DMS79 (cell line): ENCODE measurements around the gene FGG.
"Not testable (repeated sequence)": the region's sequence is repeated elsewhere in the genome, so short reads cannot be mapped to it uniquely, and the experiment has no call there.

Experiments
- DNase-seq: peaks from one replicate; lab custom pipeline; 2025; lab: John Stamatoyannopoulos, UW

FGG gene

DNA sequence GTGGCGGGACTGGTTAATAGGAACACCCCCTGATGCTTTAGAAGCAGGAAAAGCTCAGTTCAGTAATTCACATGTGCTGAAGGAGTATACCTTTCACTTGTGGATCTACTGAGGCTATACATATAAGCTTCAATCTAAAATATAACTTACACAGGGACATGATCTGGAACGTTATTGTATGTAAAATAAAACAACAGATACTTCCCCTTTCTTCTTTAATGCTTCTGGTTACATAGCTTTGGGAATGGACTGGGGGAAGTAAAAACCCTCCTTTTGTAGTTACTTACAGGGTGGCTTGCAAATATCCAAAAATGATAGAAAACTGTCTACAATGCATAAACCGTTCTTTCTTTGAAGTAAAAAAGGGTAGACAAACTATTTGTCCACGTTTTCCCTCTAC lies 1.9 kb downstream of the FGG start:
- DNase-seq, result no peak

DNA sequence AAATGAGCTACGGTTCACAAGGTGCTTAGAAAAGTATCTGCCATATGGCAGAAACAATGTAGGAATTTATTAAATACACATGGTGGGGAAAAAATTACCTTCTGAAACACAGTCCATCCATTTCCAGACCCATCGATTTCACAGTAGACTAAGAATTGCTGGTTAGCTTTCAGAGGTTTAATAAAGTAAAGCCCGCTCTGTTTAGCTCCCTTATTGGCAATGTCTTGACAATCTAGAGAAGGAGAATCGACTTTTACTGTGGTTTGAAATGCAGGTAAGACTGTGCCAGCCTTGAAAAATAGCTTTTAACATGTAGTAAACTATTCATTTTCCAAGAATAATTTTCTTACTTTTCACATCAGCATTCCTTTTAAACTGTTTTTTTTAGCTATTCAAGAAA lies 2.9 kb downstream of the FGG start:
- DNase-seq, result no peak

DNA sequence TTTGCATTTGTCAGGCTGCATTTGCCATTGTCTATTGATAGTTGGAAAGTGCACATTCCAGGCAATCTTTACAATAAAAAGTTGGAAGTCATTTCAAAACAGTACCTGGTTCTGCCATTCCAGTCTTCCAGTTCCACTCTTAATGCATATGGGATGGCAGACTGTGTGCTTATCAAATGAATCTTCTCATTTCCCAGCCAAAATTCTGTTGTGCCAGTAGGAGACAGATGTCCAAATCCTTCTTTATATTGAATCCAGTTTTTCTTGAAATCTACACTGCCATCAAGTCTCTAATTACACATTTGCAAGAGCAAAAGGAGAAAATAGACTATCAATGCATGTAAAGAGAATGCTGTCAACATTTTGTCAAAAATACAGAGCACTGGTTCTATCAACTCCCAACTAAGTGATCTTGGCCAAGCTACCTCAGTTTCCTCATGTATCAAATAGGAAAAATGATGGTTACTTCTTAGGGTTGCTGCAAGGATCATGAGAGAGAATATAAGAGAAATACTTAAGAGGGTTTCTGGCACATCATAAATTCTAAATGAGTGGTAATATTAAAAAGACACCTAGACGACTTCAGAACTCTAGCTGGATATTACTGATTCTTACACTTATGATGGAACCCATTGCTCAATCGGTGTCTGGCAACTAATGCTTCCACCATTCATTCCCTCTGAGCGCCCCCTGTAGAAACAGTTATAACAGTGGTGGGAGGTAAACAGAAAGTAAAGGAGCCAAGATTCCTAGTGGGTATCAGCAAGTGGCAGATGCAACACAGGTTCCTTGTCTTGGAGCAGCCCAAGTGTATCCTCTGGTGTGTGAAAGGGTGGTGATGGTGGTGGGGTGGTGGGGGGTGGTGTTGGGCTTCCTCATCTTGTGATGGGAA lies 3.8 kb downstream of the FGG start:
- no peak for DNase-seq

DNA sequence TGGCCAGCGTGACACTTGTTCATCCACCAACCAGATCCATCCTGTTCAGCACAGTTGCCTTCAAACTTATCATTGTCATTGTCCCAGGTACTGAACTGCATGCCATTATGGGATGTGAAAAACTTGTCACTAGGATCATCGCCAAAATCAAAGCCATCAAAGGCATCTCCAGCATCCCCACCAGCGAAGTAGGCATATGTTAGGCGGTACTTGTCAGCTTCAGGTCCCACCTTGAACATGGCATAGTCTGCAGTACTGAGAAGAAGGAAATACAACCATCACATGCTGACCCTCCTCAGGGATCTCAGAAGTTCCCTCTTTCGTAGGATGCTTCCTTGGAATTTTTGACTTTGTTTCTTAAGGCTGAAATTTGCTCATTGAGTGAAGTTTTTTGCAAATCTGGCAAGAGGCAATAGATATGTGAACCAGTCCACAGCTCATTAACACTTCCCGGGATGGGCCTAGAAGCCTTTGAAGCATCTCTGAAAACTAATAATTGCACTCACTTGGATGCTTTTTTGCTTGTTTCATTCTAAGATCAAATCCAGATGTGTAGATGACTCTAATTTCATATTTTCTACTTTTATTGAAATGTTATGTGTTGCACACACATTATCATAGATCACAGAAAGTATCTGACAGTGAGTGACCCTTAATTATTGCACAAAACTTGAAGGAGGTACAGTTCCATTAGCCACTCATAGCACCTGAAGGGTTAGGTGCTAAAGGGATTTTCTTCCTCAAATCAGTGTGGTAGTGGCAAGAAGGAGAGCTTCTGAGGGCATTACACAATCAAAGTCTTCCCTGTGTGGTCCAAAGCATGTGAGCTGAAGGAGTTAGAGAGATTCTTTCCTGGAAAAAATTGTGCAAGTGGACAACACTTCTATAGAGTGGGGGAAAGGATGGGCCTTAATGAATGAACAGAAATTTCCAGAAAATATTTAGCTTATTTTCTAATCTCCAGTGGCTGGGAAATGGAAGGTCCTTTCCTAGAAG lies 5.4 kb downstream of the FGG start:
- no peak for DNase-seq

DNA sequence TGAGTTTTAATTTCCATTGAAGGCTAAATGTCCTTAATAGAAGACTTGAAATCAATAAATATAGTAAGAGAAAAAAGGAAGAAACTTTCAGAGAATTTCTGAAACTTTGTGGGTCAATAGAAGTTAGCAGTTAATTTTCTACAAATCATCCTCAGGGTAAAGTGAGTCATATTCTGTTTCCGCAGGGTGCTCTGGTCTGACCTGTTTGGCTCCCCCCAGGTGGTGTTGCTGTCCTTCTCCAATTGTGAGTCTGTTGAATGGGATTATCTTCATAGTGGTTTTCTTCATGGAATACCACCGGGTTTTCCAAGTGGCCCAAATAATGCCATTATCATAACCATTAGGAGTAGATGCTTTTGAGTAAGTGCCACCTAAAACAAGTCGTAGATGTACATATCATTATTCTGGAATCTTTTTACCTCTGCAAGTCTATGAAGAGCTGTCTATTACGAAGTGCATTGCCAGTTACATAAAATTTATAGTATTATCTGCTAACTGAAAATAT lies 7.7 kb downstream of the FGG start:
- DNase-seq, result no peak

DNA sequence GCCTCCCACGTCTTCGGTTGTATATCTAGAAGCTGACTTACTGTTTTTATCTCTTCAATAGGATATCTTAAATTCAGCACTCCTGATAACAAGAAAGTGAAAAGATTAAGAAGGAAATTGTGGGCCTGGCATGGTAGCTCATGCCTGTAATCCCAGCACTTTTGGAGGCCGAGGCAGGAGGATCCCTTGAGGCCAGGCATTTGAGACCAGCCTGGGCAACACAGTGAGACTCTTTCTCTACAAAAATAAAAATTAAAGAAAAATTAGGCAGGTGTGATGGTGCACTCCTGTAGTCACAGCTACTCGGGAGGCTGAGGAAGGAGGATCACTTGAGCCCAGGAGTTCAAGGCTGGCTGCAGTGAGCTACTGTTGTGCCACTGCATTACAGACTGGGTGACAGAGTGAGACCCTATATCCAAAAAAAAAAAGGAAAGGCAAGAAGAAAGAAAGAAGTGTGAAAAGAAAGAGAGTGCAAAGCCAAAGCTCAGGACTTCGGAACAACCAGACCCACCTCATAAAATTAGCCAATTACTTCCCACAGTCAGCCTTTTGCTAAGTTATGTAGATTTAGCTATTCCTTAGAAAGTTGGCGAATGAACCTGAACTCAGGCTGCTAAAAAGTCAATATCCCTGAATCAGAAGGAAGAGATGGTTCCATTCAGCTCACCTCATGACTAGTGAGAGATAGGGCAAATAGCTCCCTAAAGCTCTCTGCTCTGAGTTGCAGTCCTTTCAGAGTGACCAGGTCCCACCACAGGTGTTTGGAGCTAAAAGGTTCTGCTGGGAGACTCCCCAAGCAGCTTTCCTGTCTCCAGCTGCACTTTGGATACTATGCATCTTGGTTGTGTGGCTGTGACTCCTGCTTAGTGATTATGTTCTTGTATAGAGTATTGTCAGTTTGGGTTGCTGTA lies 9.2 kb downstream of the FGG start:
- DNase-seq, result no peak

DNA sequence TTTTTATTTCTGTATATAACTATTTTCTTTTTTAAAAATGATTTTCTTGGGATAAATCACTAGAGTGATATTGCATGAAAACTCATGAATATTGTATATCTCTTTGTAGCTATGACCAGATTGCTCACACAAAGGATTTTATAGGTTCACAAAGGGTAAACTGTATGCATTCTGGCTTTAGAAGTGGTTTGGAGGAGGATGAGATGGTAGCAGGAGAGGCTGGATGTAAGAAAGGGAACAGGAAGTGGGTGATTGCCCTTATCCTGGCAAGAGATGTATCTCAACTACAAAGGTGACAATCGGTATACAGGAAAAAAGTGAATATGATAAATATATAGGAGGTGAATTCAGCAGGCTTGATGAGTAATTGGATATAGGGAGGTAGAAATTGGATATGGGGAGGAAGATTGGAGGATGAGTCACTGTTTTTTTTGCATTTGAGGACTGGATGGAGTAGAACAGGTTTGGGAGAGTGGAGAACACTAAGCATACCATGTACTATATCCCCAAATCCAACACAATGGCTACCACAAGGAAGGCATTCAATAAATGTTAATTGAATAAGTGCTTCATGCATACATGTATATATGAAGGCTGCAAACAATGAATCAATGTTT lies 9.9 kb downstream of the FGG start:
- DNase-seq, result no peak

DNA sequence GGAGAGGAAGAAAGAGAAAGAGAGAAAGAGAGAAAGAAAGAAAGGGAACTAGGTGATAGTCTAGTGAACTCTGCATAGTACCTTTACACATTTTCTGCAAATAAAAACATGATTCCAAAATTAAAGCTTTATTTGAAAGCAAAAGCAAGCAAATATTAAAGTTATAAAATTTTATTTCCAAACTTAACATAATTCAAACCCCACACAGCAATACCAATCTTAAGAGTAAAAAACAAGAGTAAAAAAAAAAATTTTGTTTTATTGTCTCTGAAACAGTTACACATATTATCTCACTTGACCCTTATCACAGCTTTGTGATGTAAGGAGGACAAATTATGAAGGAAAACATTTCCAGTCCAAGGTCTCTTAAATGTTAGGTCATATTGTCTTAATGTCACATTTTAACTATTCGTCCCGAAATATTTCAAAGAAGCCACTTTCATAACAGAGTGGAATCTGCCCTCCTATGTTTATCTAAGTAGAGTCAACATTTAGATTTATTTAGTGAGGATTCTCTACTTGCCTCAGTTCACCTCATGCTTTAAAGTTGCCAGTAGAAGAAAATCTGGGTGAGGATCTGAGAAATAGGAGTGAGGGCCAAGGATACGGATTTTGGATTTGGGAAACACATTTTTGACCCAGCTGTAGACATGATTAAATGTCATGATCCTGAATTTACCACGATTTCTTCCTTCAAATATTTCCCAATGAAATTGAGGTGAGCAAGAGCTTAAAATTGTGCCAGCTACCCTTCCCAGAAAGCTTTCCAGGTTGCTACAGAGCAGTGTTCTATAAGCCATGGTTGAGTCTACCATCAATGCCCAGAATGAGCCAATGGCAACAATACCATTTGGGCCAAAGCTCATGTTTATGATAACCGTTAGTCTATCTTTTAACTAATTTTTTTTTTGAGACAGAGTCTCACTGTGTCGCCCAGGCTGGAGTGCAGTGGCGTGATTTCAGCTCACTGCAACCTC lies 14.4 kb downstream of the FGG start:
- DNase-seq, result no peak

DNA sequence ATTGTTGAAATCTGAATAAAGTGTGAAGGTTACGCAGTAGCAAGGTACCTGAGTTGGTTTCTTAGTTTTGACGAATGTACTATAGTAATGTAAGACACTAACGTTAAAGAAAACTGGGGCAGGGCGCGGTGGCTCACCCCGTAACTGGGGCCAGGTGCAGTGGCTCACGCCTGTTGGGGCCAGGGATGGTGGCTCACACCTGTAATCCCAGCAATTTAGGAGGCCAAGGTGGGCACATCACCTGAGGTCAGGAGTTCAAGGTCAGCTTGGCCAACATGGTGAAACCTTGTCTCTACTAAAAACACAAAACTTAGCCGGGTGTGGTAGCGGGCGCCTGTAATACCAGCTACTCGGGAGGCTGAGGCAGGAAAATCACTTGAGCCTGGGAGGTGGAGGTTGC lies 15.2 kb downstream of the FGG start:
- not testable (repeated sequence) for DNase-seq

DNA sequence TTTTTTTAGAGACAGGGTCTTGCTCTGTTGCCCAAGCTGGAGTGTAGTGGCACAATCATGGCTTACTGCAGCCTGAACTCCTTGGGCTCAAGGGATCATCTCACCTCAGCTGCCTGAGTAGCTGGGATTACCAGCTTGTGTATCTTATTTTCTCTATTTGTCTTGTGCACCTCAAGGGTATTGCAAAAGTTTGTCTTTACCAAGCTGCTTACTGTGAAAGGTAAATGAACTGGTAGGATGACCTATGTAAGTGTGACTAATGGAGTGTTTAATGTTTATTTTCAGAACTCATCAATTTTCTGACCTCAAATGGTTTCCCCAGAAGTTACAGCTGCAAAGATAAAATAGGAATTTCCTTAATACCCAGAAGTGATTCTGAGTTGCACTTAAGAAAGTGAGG lies 16.6 kb downstream of the FGG start:
- no peak for DNase-seq

DNA sequence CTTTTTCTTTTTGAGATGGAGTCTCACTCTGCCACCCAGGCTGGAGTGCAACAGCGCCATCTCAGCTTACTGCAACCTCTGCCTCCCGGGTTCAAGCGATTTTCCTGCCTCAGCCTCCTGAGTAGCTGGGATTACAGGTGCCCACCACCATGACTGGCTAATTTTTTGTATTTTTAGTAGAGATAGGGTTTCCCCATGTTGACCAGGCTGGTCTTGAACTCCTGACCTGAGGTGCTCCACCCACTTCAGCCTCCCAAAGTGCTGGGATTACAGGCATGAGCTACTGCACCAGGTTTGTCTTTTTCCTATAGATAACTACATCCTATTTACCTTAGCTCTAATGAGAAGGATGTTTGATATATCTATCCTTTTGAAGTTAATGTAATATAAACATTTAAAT lies 18.1 kb downstream of the FGG start:
- not testable (repeated sequence) for DNase-seq

DNA sequence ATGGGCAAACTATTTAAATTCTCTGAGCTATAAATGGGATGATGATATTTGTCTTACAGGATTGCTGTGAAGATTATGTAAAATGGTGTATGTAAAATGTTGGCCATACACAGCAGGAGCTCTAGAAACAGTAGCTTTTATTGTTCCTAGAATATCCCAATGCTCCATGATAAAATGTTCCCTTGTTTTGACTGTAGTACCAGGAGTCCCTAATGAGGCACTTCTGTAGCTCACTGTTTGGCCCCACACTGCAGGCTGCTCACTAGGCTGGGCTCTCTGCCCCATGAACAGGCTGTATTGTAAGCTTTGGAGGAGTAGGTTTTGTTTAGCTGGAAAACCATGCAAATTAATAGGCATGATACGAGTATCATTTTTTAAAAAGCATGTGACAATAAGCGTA lies 18.6 kb downstream of the FGG start:
- no peak for DNase-seq

DNA sequence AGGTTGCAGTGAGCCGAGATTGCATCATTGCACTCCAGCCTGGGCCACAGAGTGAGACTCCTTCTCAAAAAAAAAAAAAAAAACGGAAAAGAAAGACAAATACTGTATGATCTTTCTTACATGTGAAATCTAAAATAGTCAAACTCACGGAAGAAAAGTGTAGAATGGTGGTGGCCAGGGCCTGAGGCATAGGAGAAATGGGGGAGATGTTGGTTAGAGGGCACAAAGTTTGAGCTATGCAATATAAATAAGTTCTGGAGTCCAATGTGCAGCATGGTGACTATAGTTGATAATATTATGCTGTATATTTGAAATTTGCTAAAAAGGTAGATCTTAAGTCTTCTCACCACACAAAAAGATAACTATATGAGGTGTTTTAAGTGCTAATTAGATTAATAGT lies 20.6 kb downstream of the FGG start:
- no peak for DNase-seq

DNA sequence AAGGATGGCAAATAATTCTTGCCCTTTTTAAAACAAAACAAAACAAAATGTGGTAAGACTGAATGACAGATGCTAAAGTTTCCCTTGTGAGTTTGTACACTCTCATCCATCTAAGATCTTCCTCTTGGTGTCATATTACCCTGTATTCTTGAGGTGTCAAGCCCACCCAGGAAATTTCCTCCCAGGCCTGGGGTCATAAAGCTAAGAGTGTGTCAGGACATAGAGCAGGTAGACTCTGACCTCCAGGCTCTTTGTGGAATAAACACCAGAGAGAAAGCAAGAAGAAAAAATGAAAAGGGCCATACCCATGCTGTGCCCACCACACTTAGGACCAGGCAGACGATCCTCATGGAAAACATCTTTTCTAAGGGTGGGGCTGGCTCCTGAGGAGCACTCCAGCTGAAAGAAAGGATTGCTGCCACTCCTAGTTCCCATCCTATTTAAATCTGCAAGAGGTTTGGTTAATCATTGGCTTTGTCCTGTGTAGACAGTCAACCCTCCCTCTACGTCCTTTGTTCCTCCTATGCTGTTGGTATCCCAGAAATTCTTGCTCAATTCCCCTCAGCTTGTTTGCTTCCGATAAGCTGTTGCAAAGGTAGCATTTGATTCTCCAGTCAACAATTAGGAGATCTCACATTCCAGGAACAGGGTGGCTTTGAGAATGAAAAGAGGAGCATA lies 22.0 kb downstream of the FGG start, which contains the start of gene FGA:
TSS of gene FGA (minus strand) at position 414 of the 678 bp plus-strand sequence. CDS start at position 359, 55 bp downstream.
- no peak for DNase-seq

DNA sequence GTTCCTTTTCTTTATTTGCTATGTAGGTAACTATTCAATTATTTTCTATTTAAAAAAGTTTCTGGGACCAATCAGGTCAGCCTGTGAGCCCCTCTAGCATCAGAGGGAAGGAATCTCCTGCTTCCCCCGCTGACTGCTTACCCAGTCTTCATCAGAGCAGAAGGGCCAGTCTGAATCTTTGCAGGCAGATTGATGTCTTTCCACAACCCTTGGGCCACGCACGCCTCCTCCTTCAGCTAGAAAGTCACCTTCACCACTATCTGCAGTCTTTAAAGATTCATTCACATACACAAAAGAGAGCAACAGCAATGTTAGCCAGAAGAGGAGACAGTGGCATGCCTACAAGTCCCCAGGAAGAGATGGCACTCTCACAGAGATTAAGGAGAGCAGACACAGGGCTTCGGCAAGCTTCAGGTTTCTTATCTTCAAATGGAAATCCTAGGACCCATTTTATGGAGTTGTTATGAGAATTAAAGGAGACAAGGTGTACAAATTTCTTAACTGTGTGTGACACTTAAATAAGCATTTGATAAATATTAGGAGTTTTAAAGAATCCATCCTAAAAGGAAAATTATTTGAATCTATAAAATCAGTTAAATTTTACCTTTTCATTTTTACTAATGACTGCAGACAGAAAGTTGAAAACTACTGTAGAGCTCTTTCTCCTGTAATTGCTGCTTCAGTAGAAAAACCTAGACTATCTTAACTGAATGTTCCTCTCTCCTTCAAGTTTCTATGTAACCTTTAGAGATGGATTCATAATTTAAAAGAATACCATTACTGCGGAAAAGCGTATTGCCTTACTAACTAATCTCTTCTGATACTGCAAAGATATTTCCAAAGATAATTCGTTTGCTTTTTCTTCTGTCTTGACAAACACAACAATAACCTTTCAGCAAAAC lies 22.9 kb downstream of the FGG start:
- no peak for DNase-seq

DNA sequence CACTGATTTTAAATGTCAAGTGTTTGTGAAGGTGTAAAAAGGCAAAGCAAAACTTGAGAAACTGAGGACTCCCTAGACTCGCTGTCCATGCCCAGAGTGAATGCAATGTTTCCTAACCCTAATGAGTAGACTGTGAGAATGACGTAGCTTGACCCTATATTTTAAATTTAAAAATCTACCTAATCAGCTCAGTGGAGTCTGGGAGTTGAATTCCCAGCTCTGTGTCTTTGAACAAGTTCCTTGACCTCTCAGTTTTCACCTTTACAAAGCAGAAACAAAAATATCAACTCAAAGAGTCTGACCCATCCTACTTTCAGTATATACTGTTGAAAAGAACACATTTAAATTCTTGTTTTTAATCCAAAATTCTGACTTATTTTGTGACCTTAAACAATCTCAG lies 24.3 kb downstream of the FGG start:
- DNase-seq, result no peak

DNA sequence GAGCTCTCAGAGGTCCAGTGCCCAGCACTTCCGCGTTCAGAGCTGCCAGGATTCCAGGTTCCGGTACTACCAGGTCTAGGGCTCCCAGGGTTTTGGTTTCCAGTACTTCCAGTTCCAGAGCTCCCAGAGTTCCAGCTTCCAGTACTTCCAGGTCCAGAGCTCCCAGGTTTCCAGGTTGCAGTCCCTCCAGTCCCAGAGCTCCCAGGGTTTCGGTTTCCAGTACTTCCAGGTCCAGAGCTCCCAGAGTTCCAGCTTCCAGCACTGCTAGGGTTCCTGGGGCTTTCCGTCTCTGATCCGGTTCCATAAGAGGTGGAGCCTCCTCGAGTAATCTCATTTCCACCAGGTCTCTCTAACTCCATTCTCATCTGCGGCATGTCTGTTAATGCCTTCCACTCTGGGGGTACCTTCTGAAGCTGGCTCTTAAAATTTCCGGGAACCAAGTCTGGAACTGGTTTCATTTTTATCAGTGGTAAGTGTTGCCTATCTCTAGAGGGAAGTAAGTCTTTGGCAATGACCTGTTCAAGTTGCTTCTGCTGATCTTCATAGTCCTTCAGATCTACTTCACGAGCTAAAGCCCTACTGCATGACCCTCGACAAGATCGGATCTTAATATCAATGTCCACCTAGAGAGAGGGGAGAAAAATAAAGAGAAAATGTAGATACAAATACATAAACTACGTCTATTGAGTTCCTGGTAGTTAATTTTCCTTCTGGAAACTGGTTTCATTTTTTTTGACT lies 26.0 kb downstream of the FGG start:
- DNase-seq, result no peak
